ENCODE results near the gene OSBPL1A.

The OSBPL1A gene

DNA sequence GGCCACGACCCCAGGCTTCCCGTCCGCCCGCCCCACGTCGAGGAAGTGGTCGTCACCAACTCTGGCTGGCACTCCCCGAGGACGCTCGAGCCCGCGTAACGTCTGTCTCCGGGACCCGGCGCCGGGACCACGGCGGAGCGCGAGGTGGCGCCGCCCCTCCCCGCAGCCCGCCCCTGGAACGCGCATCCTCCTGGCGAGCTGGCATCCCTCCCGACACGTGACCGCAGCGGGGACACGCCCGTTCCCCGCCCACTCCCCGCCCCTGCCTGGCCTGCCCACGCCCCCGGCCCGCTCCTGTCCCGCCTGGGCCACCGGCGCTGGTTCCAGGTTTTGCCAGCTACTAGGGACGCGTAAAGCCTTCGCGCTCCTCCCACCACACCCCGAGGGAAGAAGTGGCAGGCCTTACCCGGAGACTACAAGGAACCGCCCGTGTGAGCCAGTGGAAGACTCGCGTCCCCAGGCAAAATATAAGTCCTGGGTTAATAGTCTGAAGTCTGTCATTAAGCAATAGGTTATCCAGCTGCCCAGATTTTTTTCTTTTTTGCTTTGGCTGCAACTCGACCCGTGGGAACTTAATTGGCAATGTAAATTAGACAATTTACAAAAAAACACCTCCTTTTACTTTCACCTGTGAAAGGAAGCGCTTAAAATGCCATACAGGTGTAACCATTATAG is at the start of gene OSBPL1A:
Gene OSBPL1A (minus strand): TSS at position 131 of the 675 bp plus-strand sequence. CDS start 20,291 bp downstream, outside the sequence.
- DNase-seq (ENCODE audit: low spot score), result peak; percentile 93

DNA sequence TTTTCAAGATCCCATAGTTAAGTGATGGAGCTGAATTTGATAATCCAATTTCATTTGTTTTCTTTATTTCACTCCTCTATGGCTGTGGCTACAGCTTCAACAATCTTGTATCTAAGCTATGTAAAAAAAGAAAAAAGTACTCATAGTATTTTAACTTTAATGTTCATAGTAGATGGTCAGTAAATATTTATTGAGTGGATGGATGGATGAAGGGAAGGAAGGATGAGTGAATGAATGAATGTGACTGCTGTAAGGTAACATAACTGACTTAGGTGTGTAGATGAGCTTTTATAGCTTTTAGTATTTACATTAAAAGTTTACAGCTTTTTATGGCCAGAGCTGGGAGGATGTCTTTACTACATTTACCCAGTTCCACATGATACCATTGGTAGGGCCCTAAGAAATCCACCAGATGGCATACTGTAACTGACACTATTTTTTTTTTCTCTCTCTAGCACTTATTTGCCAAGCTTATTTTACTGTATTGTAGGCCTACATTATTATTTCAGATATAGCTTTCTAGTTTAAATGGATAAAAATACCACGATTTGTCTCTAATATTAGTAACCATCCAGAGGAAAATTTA is 49.4 kb upstream of the OSBPL1A start:
- peak; percentile 35 for DNase-seq (ENCODE audit: low spot score)

GRCh38 chr18:24446453-24446852 is 48.8 kb upstream of the OSBPL1A start:
- DNase-seq (ENCODE audit: low spot score), result no peak

- DNase-seq (ENCODE audit: low spot score), result no peak
Observed at GRCh38 chr18:24443870-24444269, 46.2 kb upstream of the OSBPL1A start.

GRCh38 chr18:24436939-24437338 is 39.3 kb upstream of the OSBPL1A start:
- no peak for DNase-seq (ENCODE audit: low spot score)

- no peak for DNase-seq (ENCODE audit: low spot score)
Observed at GRCh38 chr18:24432618-24433017, 35.0 kb upstream of the OSBPL1A start.

- no peak for DNase-seq (ENCODE audit: low spot score)
Observed at GRCh38 chr18:24429188-24429587, 31.6 kb upstream of the OSBPL1A start.

DNA sequence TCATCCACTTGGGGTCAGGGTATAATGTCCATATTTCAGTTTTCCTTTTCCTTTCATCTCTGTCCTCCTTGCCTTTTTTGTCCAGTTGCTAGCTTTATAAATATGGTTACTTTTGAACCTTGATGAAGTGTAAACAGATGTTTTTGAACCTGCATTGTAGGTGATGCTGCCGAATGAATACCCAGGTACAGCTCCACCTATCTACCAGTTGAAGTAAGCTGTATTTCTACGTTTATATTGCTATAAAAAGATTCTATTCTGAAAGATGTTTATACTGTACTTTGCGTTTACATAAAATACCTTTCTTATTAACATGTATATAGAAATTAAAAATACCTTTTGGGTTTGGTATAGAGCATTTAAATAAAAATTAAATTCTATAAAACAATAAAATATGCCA is 31.1 kb upstream of the OSBPL1A start:
- no peak for DNase-seq (ENCODE audit: low spot score)

DNA sequence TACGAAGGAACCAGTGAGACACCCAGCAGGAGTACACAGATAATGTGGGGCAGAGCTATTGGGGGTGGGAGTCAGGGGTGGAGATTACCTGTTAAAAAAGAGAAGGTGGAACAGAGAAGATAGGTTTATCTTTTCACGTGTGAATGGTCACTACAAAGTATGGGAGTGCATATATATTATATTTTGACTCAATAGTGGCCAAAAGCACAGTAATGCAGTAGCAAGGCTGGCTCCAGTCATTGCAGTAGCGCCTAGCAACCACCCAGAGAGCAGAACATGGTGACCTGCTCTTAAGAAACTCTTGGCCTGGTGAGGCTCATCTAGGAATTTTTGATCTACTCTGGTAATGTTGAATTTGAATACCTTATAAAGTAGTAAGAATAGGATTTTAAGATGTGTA is 29.9 kb upstream of the OSBPL1A start:
- DNase-seq (ENCODE audit: low spot score), result peak; percentile 61

DNA sequence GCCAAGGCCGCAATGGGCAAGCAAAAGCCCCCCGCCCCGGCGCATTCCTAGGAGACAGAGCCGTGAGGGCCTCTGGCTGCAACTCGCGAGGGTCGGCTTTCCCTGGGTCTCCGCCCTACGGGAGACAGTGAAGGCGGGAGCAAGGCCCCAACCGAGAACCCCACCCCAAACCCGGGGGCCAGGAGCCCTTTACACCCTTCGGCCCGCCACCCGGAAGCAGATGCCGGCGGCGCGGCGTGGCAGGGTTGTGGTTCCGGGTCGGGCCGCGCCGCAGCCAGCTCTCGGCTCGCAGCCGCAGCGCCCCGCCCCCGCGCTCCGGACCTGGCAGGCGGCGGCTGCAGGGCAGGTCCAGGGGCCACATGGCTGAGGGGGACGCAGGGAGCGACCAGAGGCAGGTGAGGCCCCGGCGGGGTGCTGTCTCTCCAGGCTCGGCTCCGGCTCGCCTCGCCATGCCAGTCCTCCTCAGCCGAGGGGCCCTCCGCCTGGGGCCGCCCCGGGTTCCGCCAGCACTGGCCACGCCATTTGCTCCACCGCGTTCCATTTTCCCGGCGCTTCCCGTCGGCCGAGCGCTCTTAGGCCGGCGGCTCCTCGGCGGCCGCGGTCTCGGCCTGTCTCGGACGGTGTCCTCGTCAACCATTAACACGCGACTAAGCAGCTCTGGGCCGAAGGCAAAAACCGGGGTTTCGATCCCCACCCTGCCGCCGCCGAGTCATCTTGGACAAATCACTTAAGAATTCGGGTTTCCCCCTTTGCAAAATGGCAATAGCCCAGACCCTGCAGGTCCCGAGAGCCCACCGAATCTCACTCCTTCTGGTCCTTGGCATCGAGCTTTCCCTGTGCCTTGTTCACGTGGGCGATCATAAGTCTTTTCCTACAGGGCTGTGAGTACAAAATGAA is 29.0 kb upstream of the OSBPL1A start, which contains the start of gene IMPACT:
Gene IMPACT (plus strand): TSS at position 273 of the 897 bp plus-strand sequence. CDS start 87 bp downstream, at position 360.
- DNase-seq (ENCODE audit: low spot score), result peak; percentile 92

DNA sequence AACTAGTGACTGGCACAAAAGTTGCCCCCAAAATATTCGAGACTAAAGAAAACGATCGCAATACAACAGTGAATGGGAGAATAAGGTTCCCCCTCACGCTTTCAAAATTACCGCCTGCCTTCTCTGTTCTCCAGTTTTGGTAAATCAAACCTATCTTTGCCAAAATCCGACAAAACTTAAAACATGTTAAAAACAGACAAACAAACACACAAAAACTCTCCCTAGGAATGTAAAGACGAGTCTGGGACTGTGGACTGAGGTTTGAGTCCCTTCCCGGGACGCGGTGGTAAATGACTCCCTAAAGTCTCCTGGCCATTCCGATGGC is 28.4 kb upstream of the OSBPL1A start:
- no peak for DNase-seq (ENCODE audit: low spot score)

- DNase-seq (ENCODE audit: low spot score), result no peak
Observed at GRCh38 chr18:24421831-24422230, 24.2 kb upstream of the OSBPL1A start.

DNA sequence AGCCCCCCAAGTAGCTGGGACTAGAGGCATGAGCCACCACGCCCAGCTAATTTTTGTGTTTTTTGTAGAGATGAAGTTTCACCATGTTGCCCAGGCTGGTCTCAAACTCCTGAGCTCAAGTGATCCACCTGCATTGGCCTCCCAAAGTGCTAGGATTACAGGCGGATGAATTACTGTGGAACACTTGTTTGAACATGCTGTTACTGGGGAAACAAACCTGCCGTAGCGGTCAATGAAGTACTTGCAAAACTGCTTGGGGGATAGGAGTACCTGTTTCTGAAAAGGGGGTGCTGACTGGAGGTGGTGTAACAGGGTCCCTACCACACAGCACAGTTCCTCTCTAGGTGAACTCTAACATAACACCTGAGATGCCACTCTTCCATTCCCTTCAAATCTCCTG is 22.9 kb upstream of the OSBPL1A start:
- DNase-seq (ENCODE audit: low spot score), result no peak

DNA sequence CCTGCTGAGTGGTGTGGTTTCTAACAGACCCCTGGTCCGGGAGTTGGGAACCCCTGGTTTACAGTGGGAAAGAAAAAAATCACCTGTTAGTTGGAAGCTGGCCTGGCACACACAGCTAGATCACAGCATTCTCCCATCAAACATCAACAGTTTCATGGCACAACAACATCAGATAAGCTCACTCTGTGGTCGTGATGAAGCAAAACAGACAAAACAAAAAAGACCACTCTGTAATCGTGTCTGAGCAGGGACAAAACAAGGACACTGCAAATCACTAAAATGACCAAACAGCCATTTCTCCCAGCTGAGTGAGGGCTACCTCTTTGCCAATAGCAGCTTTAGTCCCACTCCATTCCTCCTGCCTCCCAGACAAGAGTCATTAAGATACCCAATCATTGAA is 19.9 kb upstream of the OSBPL1A start:
- no peak for DNase-seq (ENCODE audit: low spot score)

DNA sequence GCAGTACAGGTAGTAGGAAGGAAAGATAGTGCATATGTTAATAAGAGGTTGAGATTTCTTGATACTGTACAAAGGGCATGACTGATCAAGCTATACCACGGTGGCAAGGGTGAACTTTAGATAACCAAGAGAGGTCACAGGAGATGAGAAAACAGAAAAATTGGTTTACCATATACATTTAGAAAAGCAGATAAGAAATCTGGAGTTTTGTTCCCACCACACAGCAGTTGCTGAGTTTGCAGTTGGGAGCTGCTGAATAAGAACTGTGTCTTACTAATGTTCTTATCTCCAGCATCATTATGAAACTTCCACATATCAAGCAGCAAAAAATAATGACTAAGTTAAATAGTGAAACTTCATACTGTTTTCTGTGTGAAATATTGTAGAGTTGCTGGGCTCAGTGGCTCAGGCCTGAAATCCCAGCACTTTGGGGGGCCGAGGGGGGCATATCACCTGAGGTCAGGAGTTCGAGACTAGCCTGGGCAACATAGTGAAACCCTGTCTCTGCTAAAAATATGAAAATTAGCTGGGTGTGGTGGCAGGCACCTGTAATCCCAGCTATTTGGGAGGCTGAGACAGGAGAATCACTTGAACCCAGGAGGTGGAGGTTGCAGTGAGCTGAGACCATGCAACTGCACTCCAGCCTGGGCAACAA is 16.9 kb upstream of the OSBPL1A start:
- no peak for DNase-seq (ENCODE audit: low spot score)

DNA sequence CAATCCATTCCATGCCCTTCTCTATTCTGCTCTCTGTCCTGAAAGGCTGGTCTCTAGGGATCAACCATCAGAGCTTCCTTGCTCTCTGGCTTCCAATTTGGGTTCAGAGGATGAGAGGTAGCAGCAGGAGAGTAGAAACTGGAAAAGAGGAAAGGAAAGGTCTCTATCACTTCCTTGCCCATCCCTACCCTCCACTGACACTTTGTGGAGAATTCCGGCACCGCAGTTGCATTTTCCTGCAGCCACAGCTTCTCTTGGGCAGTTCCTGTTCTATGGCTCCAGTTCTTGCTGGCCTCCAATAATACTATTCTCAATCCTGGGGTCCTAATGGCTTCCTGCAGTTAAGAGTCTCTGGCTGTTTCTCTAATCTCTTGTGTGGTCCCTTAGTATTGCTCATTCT is 15.5 kb upstream of the OSBPL1A start:
- no peak for DNase-seq (ENCODE audit: low spot score)

DNA sequence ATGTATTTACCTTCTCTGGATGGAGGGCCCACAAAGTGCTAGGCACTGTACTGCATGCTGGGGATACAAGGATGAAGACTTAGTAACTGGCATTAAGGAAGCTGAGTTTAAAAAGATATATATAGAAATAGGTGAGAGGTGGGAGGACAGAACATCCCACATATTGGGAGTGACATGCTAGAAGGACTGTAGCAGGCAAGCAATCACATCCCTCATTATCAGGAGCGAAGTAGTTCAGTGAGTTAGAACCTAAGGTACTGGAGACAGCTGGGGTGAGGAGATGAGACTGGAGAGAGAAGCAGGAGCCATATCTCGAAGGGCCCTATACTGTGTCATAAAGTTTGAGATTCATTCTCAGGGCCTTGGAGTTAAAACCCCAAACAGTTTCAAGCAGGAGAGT is 10.9 kb upstream of the OSBPL1A start:
- no peak for DNase-seq (ENCODE audit: low spot score)

DNA sequence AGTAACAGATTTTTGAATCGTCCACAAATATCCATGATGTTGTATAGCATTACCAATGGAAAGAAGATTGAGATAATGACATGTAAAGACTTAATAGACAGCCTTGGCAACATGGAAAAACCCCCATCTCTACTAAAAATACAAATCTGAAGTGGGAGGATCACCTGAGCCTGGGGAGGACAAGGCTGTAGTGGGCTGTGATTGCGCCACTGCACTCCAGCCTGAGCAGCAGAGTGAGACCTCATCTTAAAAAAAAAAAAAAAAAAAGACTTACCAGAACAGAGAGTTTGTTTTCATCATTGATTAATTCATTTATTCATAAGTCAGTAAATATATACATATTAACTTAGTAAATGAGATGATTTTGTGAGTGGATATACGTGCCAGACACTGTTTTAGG is 7.0 kb upstream of the OSBPL1A start:
- DNase-seq (ENCODE audit: low spot score), result no peak

DNA sequence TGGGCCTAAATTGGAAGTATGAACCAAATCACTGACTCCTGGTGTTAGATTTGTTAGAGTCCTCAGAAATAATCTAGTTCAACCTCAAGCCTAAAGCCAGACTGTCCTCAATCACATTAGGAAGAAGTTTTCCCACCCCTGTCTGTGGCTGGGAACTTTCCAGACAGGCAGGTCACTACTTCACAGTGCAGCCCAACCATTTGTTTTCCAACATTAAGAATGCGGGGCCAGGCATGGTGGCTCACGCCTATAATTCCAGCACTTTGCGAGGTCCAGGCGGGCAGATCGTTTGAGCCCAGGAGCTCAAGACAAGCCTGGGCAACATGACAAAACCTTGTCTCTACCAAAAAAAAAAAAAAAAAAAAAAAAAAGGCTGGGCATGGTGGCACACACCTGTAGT is 5.5 kb upstream of the OSBPL1A start:
- no peak for DNase-seq (ENCODE audit: low spot score)

DNA sequence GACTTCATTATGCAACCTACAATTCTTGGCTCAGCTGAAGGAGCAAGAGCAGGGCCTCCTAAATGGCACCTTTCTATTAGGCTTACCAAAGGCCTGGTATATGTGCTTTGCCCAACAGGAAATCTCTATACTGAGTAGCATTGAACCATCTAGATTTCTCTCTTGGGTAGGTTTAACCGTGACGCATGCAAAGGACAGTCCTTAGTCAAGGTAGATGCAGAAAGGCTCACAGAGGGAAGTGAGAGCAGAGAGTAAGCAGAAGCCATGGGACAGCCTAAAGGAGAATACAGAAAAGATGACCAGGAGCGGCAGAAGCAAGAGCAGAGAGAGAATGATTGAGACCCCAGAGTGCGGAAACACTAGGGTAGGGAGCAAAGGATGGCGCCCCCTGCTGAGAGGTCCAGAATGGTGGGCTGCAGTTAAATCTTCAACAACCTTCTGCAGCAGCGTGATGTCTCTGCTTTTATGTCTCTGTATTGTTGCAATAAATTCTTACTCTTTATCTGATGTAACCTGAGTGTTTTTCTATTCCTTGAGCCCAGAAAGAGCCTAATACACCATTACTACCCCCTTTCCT is 4.7 kb upstream of the OSBPL1A start:
- DNase-seq (ENCODE audit: low spot score), result no peak

GRCh38 chr18:24400587-24400986 is 3.0 kb upstream of the OSBPL1A start:
- no peak for DNase-seq (ENCODE audit: low spot score)

DNA sequence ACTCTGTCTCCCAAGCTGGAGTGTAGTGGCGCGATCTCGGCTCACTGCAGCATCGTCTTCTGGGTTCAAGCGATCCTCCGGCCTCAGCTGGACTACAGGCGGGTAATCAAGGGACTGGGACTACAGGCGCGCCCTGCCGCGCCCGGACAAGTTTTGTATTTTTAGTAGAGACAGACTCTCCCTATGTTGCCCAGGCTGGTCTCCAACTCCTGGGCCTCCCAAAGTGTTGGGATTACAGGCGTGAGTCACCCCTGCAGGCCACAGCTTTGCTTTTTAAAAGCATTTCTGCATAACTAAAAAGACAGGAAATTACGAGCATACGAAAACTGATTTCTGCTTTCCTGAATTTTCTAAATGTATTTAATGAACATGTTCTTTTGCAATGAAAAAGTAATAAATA is 916 bp upstream of the OSBPL1A start:
- no peak for DNase-seq (ENCODE audit: low spot score)
